HG03521 (cell line): ENCODE measurements around the gene CREB5.
"Not testable (repeated sequence)": the region's sequence is repeated elsewhere in the genome, so short reads cannot be mapped to it uniquely, and the experiment has no call there.

Experiments used
- ATAC-seq: cut with Tn5 transposase; IDR thresholded peaks from one replicate; pipeline ENCODE4 v1.9.1; 2021; ENCODE audit warnings: mild to moderate bottlenecking, moderate library complexity; ENCODE audit not compliant: unreplicated experiment

The CREB5 gene

GRCh38 chr7:28602282-28602681 lies 190.0 kb downstream of the CREB5 start:
- no peak for ATAC-seq

GRCh38 chr7:28605427-28606085 lies 193.2 kb downstream of the CREB5 start:
- no peak for ATAC-seq

GRCh38 chr7:28606421-28606820 lies 194.1 kb downstream of the CREB5 start:
- ATAC-seq: no peak

GRCh38 chr7:28607855-28608193 lies 195.5 kb downstream of the CREB5 start:
- no peak for ATAC-seq

- ATAC-seq: no peak
These were observed 195.9 kb downstream of the CREB5 start for GRCh38 chr7:28608237-28608656.

- no peak for ATAC-seq
These were observed 196.4 kb downstream of the CREB5 start for GRCh38 chr7:28608731-28609130.

GRCh38 chr7:28609608-28610007 lies 197.3 kb downstream of the CREB5 start:
- no peak for ATAC-seq

- not testable (repeated sequence) for ATAC-seq
These were observed 199.1 kb downstream of the CREB5 start for GRCh38 chr7:28611399-28611897.

GRCh38 chr7:28613262-28613661 lies 200.9 kb downstream of the CREB5 start:
- no peak for ATAC-seq

- no peak for ATAC-seq
These were observed 202.8 kb downstream of the CREB5 start for GRCh38 chr7:28615091-28615490.

- no peak for ATAC-seq
These were observed 205.1 kb downstream of the CREB5 start for GRCh38 chr7:28617308-28617880.

GRCh38 chr7:28618383-28618782 lies 206.1 kb downstream of the CREB5 start:
- no peak for ATAC-seq

GRCh38 chr7:28619256-28619655 lies 206.9 kb downstream of the CREB5 start:
- ATAC-seq: no peak

GRCh38 chr7:28621369-28621841 lies 209.1 kb downstream of the CREB5 start:
- no peak for ATAC-seq

GRCh38 chr7:28623105-28623730 lies 210.9 kb downstream of the CREB5 start:
- no peak for ATAC-seq

- ATAC-seq: no peak
These were observed 211.5 kb downstream of the CREB5 start for GRCh38 chr7:28623863-28624262.

- no peak for ATAC-seq
These were observed 213.1 kb downstream of the CREB5 start for GRCh38 chr7:28625432-28625831.

GRCh38 chr7:28626221-28626620 lies 213.9 kb downstream of the CREB5 start:
- ATAC-seq: no peak

- ATAC-seq: no peak
These were observed 214.4 kb downstream of the CREB5 start for GRCh38 chr7:28626624-28627262.

GRCh38 chr7:28627263-28627653 lies 214.9 kb downstream of the CREB5 start:
- ATAC-seq: no peak

GRCh38 chr7:28627896-28628295 lies 215.6 kb downstream of the CREB5 start:
- ATAC-seq: no peak
